Karpas-422 (cell line): ENCODE results near the gene SAPCD2. TPM values are rescaled to one million over a fixed set of nuclear protein-coding genes. Genes with fewer than 3 reads are reported as not detected.

ENCODE experiments used
- DNase-seq: peaks from one replicate; pipeline ENCODE4 v3.0.0-alpha.2; 2015
- H2AFZ ChIP-seq: fragments of 200-600 bp; sonication (generic); 2 replicates; pipeline ENCODE4 v1.6.1; 2014; ENCODE audit warnings: antibody characterized with exemption, low read length, mixed read lengths
- H3K27ac ChIP-seq: fragments of 200-600 bp; sonication (generic); 2 replicates; pipeline ENCODE4 v1.5.1; 2014; ENCODE audit warnings: mild to moderate bottlenecking, low read length, moderate library complexity
- H3K27me3 ChIP-seq: fragments of 200-600 bp; sonication (generic); 2 replicates; pipeline ENCODE4 v1.6.1; 2014; ENCODE audit warnings: low read length, mixed read lengths
- H3K36me3 ChIP-seq: fragments of 200-600 bp; sonication (generic); 2 replicates; pipeline ENCODE4 v1.6.1; 2014; ENCODE audit warnings: low read length, mixed read lengths; ENCODE audit not compliant: insufficient read depth
- H3K4me1 ChIP-seq: fragments of 200-600 bp; sonication (generic); 2 replicates; pipeline ENCODE4 v1.6.1; 2014; ENCODE audit warnings: mild to moderate bottlenecking, low read length, mixed read lengths
- H3K4me2 ChIP-seq: fragments of 200-600 bp; sonication (generic); 2 replicates; pipeline ENCODE4 v1.6.1; 2014; ENCODE audit warnings: low read length, low read depth, mild to moderate bottlenecking; ENCODE audit not compliant: poor library complexity, severe bottlenecking
- H3K4me3 ChIP-seq: fragments of 200-600 bp; sonication (generic); 2 replicates; pipeline ENCODE4 v1.5.1; 2014; ENCODE audit warnings: mild to moderate bottlenecking, antibody characterized with exemption, low read length, mixed read lengths
- H3K79me2 ChIP-seq: fragments of 200-600 bp; sonication (generic); 2 replicates; pipeline ENCODE4 v1.6.1; 2014; ENCODE audit warnings: mild to moderate bottlenecking, low read length, mixed read lengths
- H3K9ac ChIP-seq: fragments of 200-600 bp; sonication (generic); 2 replicates; pipeline ENCODE4 v1.6.0; 2014; ENCODE audit warnings: low read length
- H3K9me2 ChIP-seq: fragments of 200-600 bp; sonication (generic), shearing (Covaris generic); replicated peaks from 2 replicates; pipeline ENCODE4 v1.6.0; 2014; ENCODE audit warnings: mild to moderate bottlenecking, low read length, moderate library complexity; ENCODE audit not compliant: insufficient read depth
- H3K9me3 ChIP-seq: fragments of 300-700, 200-600 bp; sonication (generic); 2 replicates; pipeline ENCODE4 v1.6.1; 2014; ENCODE audit warnings: low read length, mixed read lengths
- H4K20me1 ChIP-seq: fragments of 200-600 bp; sonication (generic); 2 replicates; pipeline ENCODE4 v1.6.1; 2014; ENCODE audit warnings: mild to moderate bottlenecking, antibody characterized with exemption, low read length, low read depth; ENCODE audit not compliant: insufficient read depth
- small RNA-seq: library from RNA; depleted of rRNA; stranded (forward); fragments of <200 nt; gene quantifications from one replicate; pipeline ENCODE3, GENCODE V24; 2014
- total RNA-seq: library from RNA; depleted of rRNA; stranded (reverse); fragments of >200 nt; shearing (Covaris generic); gene quantifications from 2 replicates; pipeline ENCODE4 v1.2.3, GENCODE V29; 2014; ENCODE audit warnings: low replicate concordance; rRNA removed

The SAPCD2 gene
- total RNA-seq, 1 experiment from 2014 or later = 18.6 TPM

GRCh38 chr9:137013571-137013940 is 56.8 kb downstream of the SAPCD2 start:
- Histone ChIP-seq H3K4me2 (no peak overlapping the region), H3K4me1 (no peaks in the 10 kb centered on the region), H3K36me3 (no peaks in the 10 kb centered on the region), H3K9me3 (no peaks in the 10 kb centered on the region), H3K27me3 (no peaks in the 10 kb centered on the region), H4K20me1 (no peaks in the 10 kb centered on the region), H3K27ac (no peak overlapping the region), H2AFZ (no peak overlapping the region), H3K9me2 (no peaks in the 10 kb centered on the region), H3K79me2 (no peaks in the 10 kb centered on the region), H3K9ac (no peak overlapping the region), H3K4me3 (no peak overlapping the region)
- no peak for DNase-seq

- Histone ChIP-seq H3K9ac (no peak overlapping the region), H4K20me1 (no peaks in the 10 kb centered on the region), H3K4me3 (no peak overlapping the region), H3K27ac (no peak overlapping the region), H3K27me3 (no peaks in the 10 kb centered on the region), H3K4me1 (no peaks in the 10 kb centered on the region), H3K4me2 (no peak overlapping the region), H3K79me2 (no peaks in the 10 kb centered on the region), H3K36me3 (no peaks in the 10 kb centered on the region), H2AFZ (no peak overlapping the region), H3K9me2 (no peaks in the 10 kb centered on the region), H3K9me3 (no peaks in the 10 kb centered on the region)
- DNase-seq = peak; percentile 60
These were observed 57.4 kb downstream of the SAPCD2 start for GRCh38 chr9:137012694-137013570.

Small RNA genes within 50 kb of the gene (small RNA-seq; reads per million reads assigned to genes)
- not detected for gene RF00153

Other genes starting within 250 kb of the SAPCD2 start
- 1.9 and 5.0 TPM in 2 replicates for gene AJM1, start 228.1 kb downstream of the SAPCD2 start, total RNA-seq
- gene PHPT1, start 221.1 kb downstream of the SAPCD2 start, total RNA-seq = 82.5 and 164 TPM in 2 replicates
- gene MAMDC4, start 218.2 kb downstream of the SAPCD2 start, total RNA-seq = 7.9 TPM in 2 replicates
- 152 and 302 TPM in 2 replicates for gene EDF1, start 204.2 kb downstream of the SAPCD2 start, total RNA-seq
- gene TRAF2, start 184.0 kb downstream of the SAPCD2 start, total RNA-seq = 6.3 and 11.3 TPM in 2 replicates
- 37.3 and 103 TPM in 2 replicates for gene FBXW5, start 125.8 kb downstream of the SAPCD2 start, total RNA-seq
- gene C8G, start 125.3 kb downstream of the SAPCD2 start, total RNA-seq = not detected in 2 replicates
- gene LCN12, start 118.3 kb downstream of the SAPCD2 start, total RNA-seq = not detected in 2 replicates
- gene PTGDS, start 93.1 kb downstream of the SAPCD2 start, total RNA-seq = not detected in 2 replicates
- gene LCNL1, start 87.6 kb downstream of the SAPCD2 start, total RNA-seq = not detected in 2 replicates
- 20.1 and 62.6 TPM in 2 replicates for gene PAXX, start 78.1 kb downstream of the SAPCD2 start, total RNA-seq
- not detected in 2 replicates for gene CLIC3, start 74.0 kb downstream of the SAPCD2 start, total RNA-seq
- gene ABCA2, start 42.3 kb downstream of the SAPCD2 start, total RNA-seq = 2.4 and 6.4 TPM in 2 replicates
- not detected in 2 replicates for gene FUT7, start 38.5 kb downstream of the SAPCD2 start, total RNA-seq
- not detected in 2 replicates for gene NPDC1, start 24.4 kb downstream of the SAPCD2 start, total RNA-seq
- not detected in 2 replicates for gene ENTPD2, start 16.5 kb downstream of the SAPCD2 start, total RNA-seq
- 15.1 and 26.2 TPM in 2 replicates for gene UAP1L1, start 7.0 kb upstream of the SAPCD2 start, total RNA-seq
- 28.9 and 58.1 TPM in 2 replicates for gene MAN1B1, start 16.4 kb upstream of the SAPCD2 start, total RNA-seq
- 114 and 237 TPM in 2 replicates for gene DPP7, start 44.2 kb upstream of the SAPCD2 start, total RNA-seq
- gene GRIN1, start 68.6 kb upstream of the SAPCD2 start, total RNA-seq = not detected in 2 replicates
- gene LRRC26, start 99.5 kb upstream of the SAPCD2 start, total RNA-seq = not detected in 2 replicates
- not detected in 2 replicates for gene TMEM210, start 101.5 kb upstream of the SAPCD2 start, total RNA-seq
- gene ANAPC2, start 118.0 kb upstream of the SAPCD2 start, total RNA-seq = 16.8 and 28.0 TPM in 2 replicates
- gene SSNA1, start 118.1 kb upstream of the SAPCD2 start, total RNA-seq = 48.9 and 101 TPM in 2 replicates
- 5.7 and 15.2 TPM in 2 replicates for gene TPRN, start 130.2 kb upstream of the SAPCD2 start, total RNA-seq
- 30.6 and 39.8 TPM in 2 replicates for gene TMEM203, start 135.1 kb upstream of the SAPCD2 start, total RNA-seq
- 7.8 and 13.1 TPM in 2 replicates for gene NDOR1, start 135.1 kb upstream of the SAPCD2 start, total RNA-seq
- 0.26 and 0.36 TPM in 2 replicates for gene RNF208, start 151.7 kb upstream of the SAPCD2 start, total RNA-seq
- 0.75 and 1.2 TPM in 2 replicates for gene CYSRT1, start 154.6 kb upstream of the SAPCD2 start, total RNA-seq
- gene RNF224, start 156.9 kb upstream of the SAPCD2 start, total RNA-seq = 0.37 TPM in 1 of 2 replicates, not detected in the other
- gene SLC34A3, start 160.3 kb upstream of the SAPCD2 start, total RNA-seq = not detected in 2 replicates
- gene TUBB4B, start 170.7 kb upstream of the SAPCD2 start, total RNA-seq = 97.1 and 152 TPM in 2 replicates
- gene STPG3, start 180.7 kb upstream of the SAPCD2 start, total RNA-seq = 0.61 and 0.86 TPM in 2 replicates
- gene NELFB, start 184.8 kb upstream of the SAPCD2 start, total RNA-seq = 17.8 and 42.7 TPM in 2 replicates
- gene TOR4A, start 207.2 kb upstream of the SAPCD2 start, total RNA-seq = 8.8 and 19.2 TPM in 2 replicates
- 1.4 and 1.8 TPM in 2 replicates for gene NRARP, start 231.7 kb upstream of the SAPCD2 start, total RNA-seq